HEK293 (cell line): ENCODE results near the gene P2RX1.
A peak's percentile ranks its signal among the peaks of the same experiment; 100 is the strongest.

Source experiments
- OSR2 ChIP-seq: fragments of 450-650 bp; formaldehyde crosslinking; IDR thresholded peaks from 2 replicates; pipeline ENCODE4 v1.5.1; 2016; ENCODE audit warnings: missing biosample characterization, missing genetic modification characterization
- OVOL3 ChIP-seq: fragments of 450-650 bp; formaldehyde crosslinking; IDR thresholded peaks from 2 replicates; pipeline ENCODE4 v1.5.1; 2016; ENCODE audit warnings: missing biosample characterization, missing genetic modification characterization
- REST ChIP-seq: fragments of 450-650 bp; formaldehyde crosslinking; IDR thresholded peaks from 2 replicates; pipeline ENCODE4 v1.5.1; 2016; ENCODE audit warnings: missing biosample characterization, missing genetic modification characterization
- ZBTB11 ChIP-seq: fragments of 450-650 bp; formaldehyde crosslinking; conservative IDR thresholded peaks from 2 replicates; pipeline ENCODE4 v1.5.1; 2016; ENCODE audit warnings: low read depth, missing biosample characterization, missing genetic modification characterization
- ZBTB20 ChIP-seq: fragments of 450-650 bp; formaldehyde crosslinking; IDR thresholded peaks from 2 replicates; pipeline ENCODE4 v1.5.1; 2016; ENCODE audit warnings: missing biosample characterization, missing genetic modification characterization
- ZNF155 ChIP-seq: fragments of 450-650 bp; formaldehyde crosslinking; IDR thresholded peaks from 2 replicates; pipeline ENCODE4 v1.5.1; 2016; ENCODE audit warnings: missing biosample characterization, missing genetic modification characterization
- ZNF16 ChIP-seq: fragments of 450-650 bp; formaldehyde crosslinking; IDR thresholded peaks from 2 replicates; pipeline ENCODE4 v1.5.1; 2016; ENCODE audit warnings: low read depth, missing biosample characterization, missing genetic modification characterization
- ZNF174 ChIP-seq: fragments of 450-650 bp; formaldehyde crosslinking; IDR thresholded peaks from 2 replicates; pipeline ENCODE4 v1.5.0; 2017; ENCODE audit warnings: missing biosample characterization, mild to moderate bottlenecking, missing genetic modification characterization
- ZNF19 ChIP-seq: fragments of 450-650 bp; formaldehyde crosslinking; IDR thresholded peaks from 2 replicates; pipeline ENCODE4; 2016; ENCODE audit warnings: missing biosample characterization, missing genetic modification characterization, low read depth
- ZNF221 ChIP-seq: fragments of 450-650 bp; formaldehyde crosslinking; IDR thresholded peaks from 2 replicates; pipeline ENCODE4 v1.5.1; 2017; ENCODE audit warnings: missing biosample characterization, missing genetic modification characterization, borderline replicate concordance
- ZNF266 ChIP-seq: fragments of 450-650 bp; formaldehyde crosslinking; IDR thresholded peaks from 2 replicates; pipeline ENCODE4 v1.5.1; 2016; ENCODE audit warnings: missing biosample characterization, missing genetic modification characterization, low read depth
- ZNF354C ChIP-seq: fragments of 450-650 bp; formaldehyde crosslinking; IDR thresholded peaks from 2 replicates; pipeline ENCODE4 v1.5.1; 2016; ENCODE audit warnings: missing biosample characterization, missing genetic modification characterization, low read depth, borderline replicate concordance
- ZNF394 ChIP-seq: fragments of 450-650 bp; formaldehyde crosslinking; IDR thresholded peaks from 2 replicates; pipeline ENCODE4 v1.5.1; 2016; ENCODE audit warnings: missing biosample characterization, missing genetic modification characterization, mild to moderate bottlenecking, moderate library complexity, borderline replicate concordance
- ZNF426 ChIP-seq: fragments of 450-650 bp; formaldehyde crosslinking; IDR thresholded peaks from 2 replicates; pipeline ENCODE4 v1.5.1; 2017; ENCODE audit warnings: missing biosample characterization, missing genetic modification characterization, mild to moderate bottlenecking, inconsistent platforms, moderate library complexity
- ZNF48 ChIP-seq: fragments of 450-650 bp; formaldehyde crosslinking; IDR thresholded peaks from 2 replicates; pipeline ENCODE4 v1.5.1; 2016; ENCODE audit warnings: missing biosample characterization, missing genetic modification characterization
- ZNF518A ChIP-seq: fragments of 450-650 bp; formaldehyde crosslinking; conservative IDR thresholded peaks from 2 replicates; pipeline ENCODE4 v1.5.1; 2016; ENCODE audit warnings: low read depth, missing biosample characterization, missing genetic modification characterization
- ZNF530 ChIP-seq: fragments of 450-650 bp; formaldehyde crosslinking; IDR thresholded peaks from 2 replicates; pipeline ENCODE4 v1.5.1; 2016; ENCODE audit warnings: low read depth, missing biosample characterization, missing genetic modification characterization
- ZNF555 ChIP-seq: fragments of 450-650 bp; formaldehyde crosslinking; conservative IDR thresholded peaks from 2 replicates; pipeline ENCODE4 v1.5.1; 2017; ENCODE audit warnings: missing biosample characterization, mild to moderate bottlenecking, missing genetic modification characterization, inconsistent platforms
- ZNF558 ChIP-seq: fragments of 450-650 bp; formaldehyde crosslinking; IDR thresholded peaks from 2 replicates; pipeline ENCODE4 v1.5.1; 2016; ENCODE audit warnings: missing biosample characterization, missing genetic modification characterization
- ZNF560 ChIP-seq: fragments of 450-650 bp; formaldehyde crosslinking; IDR thresholded peaks from 2 replicates; pipeline ENCODE4 v1.5.1; 2017; ENCODE audit warnings: missing biosample characterization, missing genetic modification characterization, borderline replicate concordance
- ZNF623 ChIP-seq: fragments of 450-650 bp; formaldehyde crosslinking; IDR thresholded peaks from 2 replicates; pipeline ENCODE4 v1.5.1; 2016; ENCODE audit warnings: missing biosample characterization, missing genetic modification characterization
- ZNF629 ChIP-seq: fragments of 450-650 bp; formaldehyde crosslinking; IDR thresholded peaks from 2 replicates; pipeline ENCODE4 v1.5.1; 2017; ENCODE audit warnings: missing biosample characterization, missing genetic modification characterization
- ZNF677 ChIP-seq: fragments of 450-650 bp; IDR thresholded peaks from 2 replicates; pipeline ENCODE4 v1.5.0; 2018; ENCODE audit warnings: missing biosample characterization, mild to moderate bottlenecking, missing genetic modification characterization, moderate library complexity
- ZNF704 ChIP-seq: fragments of 450-650 bp; formaldehyde crosslinking; IDR thresholded peaks from 2 replicates; pipeline ENCODE4 v1.5.1; 2016; ENCODE audit warnings: missing biosample characterization, missing genetic modification characterization
- ZSCAN18 ChIP-seq: fragments of 450-650 bp; formaldehyde crosslinking; IDR thresholded peaks from 2 replicates; pipeline ENCODE4 v1.5.1; 2016; ENCODE audit warnings: missing biosample characterization, missing genetic modification characterization

The P2RX1 gene

GRCh38 chr17:3951003-3951402, 34.7 kb upstream of the P2RX1 start (continued):
- peak; percentile 82 for TF ChIP-seq ZNF266
- TF ChIP-seq OSR2 (tag by site-specific recombination): no peak
- TF ChIP-seq ZNF704: 0 out of 2 replicates have a peak, but pooled peaks have one; percentile 29
- TF ChIP-seq ZNF174 (tag by site-specific recombination): no peak
- peak; percentile 98 for TF ChIP-seq ZNF394 (tag by site-specific recombination)
- TF ChIP-seq ZNF629 (tag by site-specific recombination): peak; percentile 57
- TF ChIP-seq ZNF558 (tag by site-specific recombination): peak; percentile 82; the same call in 1 of the 2 replicates
- TF ChIP-seq ZBTB11 (tag by site-specific recombination): peak; percentile 76
- no peak for TF ChIP-seq ZNF155 (tag by site-specific recombination)
- peak; percentile 80 for TF ChIP-seq ZNF623 (tag by site-specific recombination)
- no peak for TF ChIP-seq ZNF48
- no peak for TF ChIP-seq ZNF16 (tag by site-specific recombination)
- no peak for TF ChIP-seq ZBTB20 (tag by site-specific recombination)
- no peak for TF ChIP-seq OVOL3 (tag by site-specific recombination)
- 0 out of 2 replicates have a peak, but pooled peaks have one; percentile 36 for TF ChIP-seq ZNF19 (tag by site-specific recombination)
- TF ChIP-seq ZNF677 (tag by site-specific recombination): no peak
- no peak for TF ChIP-seq ZSCAN18 (tag by site-specific recombination)
- TF ChIP-seq REST (tag by site-specific recombination): peak; percentile 71
- TF ChIP-seq ZNF426: peak; percentile 84
- no peak for TF ChIP-seq ZNF221 (tag by site-specific recombination)
- 0 out of 2 replicates have a peak, but pooled peaks have one; percentile 44 for TF ChIP-seq ZNF560 (tag by site-specific recombination)
- 0 out of 2 replicates have a peak, but pooled peaks have one; percentile 16 for TF ChIP-seq ZNF530
- peak; percentile 91 for TF ChIP-seq ZNF518A
- 0 out of 2 replicates have a peak, but pooled peaks have one; percentile 36 for TF ChIP-seq ZNF354C
- peak; percentile 73 for TF ChIP-seq ZNF555 (tag by site-specific recombination)
